GM12878 (cell line): ENCODE data around the gene MEG3. TPM values are rescaled to one million over a fixed set of nuclear protein-coding genes. Genes with fewer than 3 reads are reported as not detected.

Experiments
- ATAC-seq: fragments of 200-7000 bp; cut with Tn5 transposase; 3 replicates; pipeline ENCODE4 v1.9.1; 2020; ENCODE audit warnings: mild to moderate bottlenecking, moderate library complexity
- BruUV-seq: library from RNA; stranded (reverse); fragments of 400-500 nt; replicated peaks from 2 replicates; lab custom pipeline; 2021; lab: Mats Ljungman, UMichigan
- CTCF ChIA-PET: fragments of 300-600 bp; sonication (Branson Sonifier 250); formaldehyde crosslinking; extraction: SDS; loops from one replicate; lab custom pipeline; 2021; ENCODE audit warnings: inconsistent platforms; lab: Yijun Ruan, JAX
- POLR2A ChIA-PET: fragments of 350-600 bp; formaldehyde crosslinking; extraction: SDS; loops from one replicate; lab custom pipeline; 2021; ENCODE audit warnings: inconsistent platforms; lab: Charles Lee
- RAD21 ChIA-PET: fragments of 300-600 bp; sonication (Branson Sonifier 250); formaldehyde crosslinking; loops from one replicate; lab custom pipeline; 2023; ENCODE audit warnings: antibody characterized with exemption; ENCODE audit not compliant: unreplicated experiment; lab: Charles Lee
- SMC1A ChIA-PET: fragments of 300-600 bp; sonication (Branson Sonifier 250); formaldehyde crosslinking; loops from one replicate; lab custom pipeline; 2023; ENCODE audit not compliant: unreplicated experiment, uncharacterized antibody; lab: Charles Lee
- DNase-seq: peaks from one replicate; pipeline ENCODE4 v3.0.0-alpha.2; 2011; ENCODE audit warnings: low read depth, low spot score
- FAIRE-seq: peaks from 3 replicates; lab custom pipeline; 2011; peaks lifted over from hg19 to GRCh38; lab: Jason Lieb, UNC
- H2AFZ ChIP-seq: 2 replicates; pipeline ENCODE4 v1.6.0; 2011; ENCODE audit warnings: low read depth, low read length, control low read depth; ENCODE audit not compliant: control insufficient read depth
- H3K27ac ChIP-seq: 2 replicates; pipeline ENCODE4 v1.5.1; 2011; ENCODE audit warnings: control low read depth; ENCODE audit not compliant: control insufficient read depth, insufficient read depth
- H3K27me3 ChIP-seq, 2 experiments: replicated peaks in 1 of 2; 2 replicates each; pipeline versions ENCODE4 v1.6.0 to v1.6.1; 2011; ENCODE audit warnings: low read length in 1 of 2; ENCODE audit not compliant: control insufficient read depth in 2 of 2, insufficient read depth in 2 of 2
- H3K36me3 ChIP-seq, 2 experiments: 2 replicates each; pipeline ENCODE4 v1.5.1; 2011; ENCODE audit warnings: low read length in 1 of 2; ENCODE audit not compliant: control insufficient read depth in 2 of 2, insufficient read depth in 2 of 2
- H3K4me1 ChIP-seq: 2 replicates; pipeline ENCODE4 v1.6.1; 2011; ENCODE audit warnings: mild to moderate bottlenecking, low read length, moderate library complexity, mixed read lengths; ENCODE audit not compliant: control insufficient read depth, insufficient read depth
- H3K4me2 ChIP-seq: 2 replicates; pipeline ENCODE4 v1.6.0; 2011; ENCODE audit warnings: control low read depth; ENCODE audit not compliant: control insufficient read depth, insufficient read depth
- H3K4me3 ChIP-seq: fragments of 200-600 bp; sonication (generic); 2 replicates; pipeline ENCODE4 v1.5.1; 2016
- H3K79me2 ChIP-seq: 2 replicates; pipeline ENCODE4 v1.6.0; 2011; ENCODE audit warnings: low read length; ENCODE audit not compliant: control insufficient read depth, insufficient read depth
- H3K9ac ChIP-seq: 2 replicates; pipeline ENCODE4 v1.8.0; 2011; ENCODE audit warnings: low read length, control low read depth, mixed read lengths; ENCODE audit not compliant: control insufficient read depth, insufficient read depth
- H3K9me3 ChIP-seq: replicated peaks from 3 replicates; pipeline ENCODE4 v1.5.1; 2011; ENCODE audit warnings: mild to moderate bottlenecking, low read length; ENCODE audit not compliant: control insufficient read depth, insufficient read depth
- H4K20me1 ChIP-seq: 2 replicates; pipeline ENCODE4 v1.6.0; 2011; ENCODE audit not compliant: control insufficient read depth, insufficient read depth
- CHD4 ChIP-seq: fragments of 200-600 bp; sonication (generic); IDR thresholded peaks from 2 replicates; pipeline ENCODE4 v1.6.1; 2016; ENCODE audit warnings: mild to moderate bottlenecking
- DPF2 ChIP-seq: fragments of 450-650 bp; IDR thresholded peaks from 2 replicates; pipeline ENCODE4 v1.6.1; 2017; ENCODE audit warnings: mild to moderate bottlenecking
- EGR1 ChIP-seq, 2 experiments: IDR thresholded peaks; 1 replicate in 1 of 2; 2 replicates in 1 of 2; pipeline ENCODE4 v1.6.1; 2011 to 2012; ENCODE audit warnings: low read depth in 2 of 2, low read length in 2 of 2, borderline replicate concordance in 1 of 2, mild to moderate bottlenecking in 1 of 2, moderate library complexity in 1 of 2
- HDAC6 ChIP-seq: fragments of 200-600 bp; sonication (generic); IDR thresholded peaks from one replicate; pipeline ENCODE4 v1.8.0; 2017; ENCODE audit warnings: antibody characterized with exemption; ENCODE audit not compliant: unreplicated experiment
- RBBP5 ChIP-seq: fragments of 200-600 bp; sonication (generic); conservative IDR thresholded peaks from 2 replicates; pipeline ENCODE4 v1.6.1; 2016
- SIN3A ChIP-seq: IDR thresholded peaks from 2 replicates; pipeline ENCODE4 v1.6.1; 2012; ENCODE audit warnings: low read depth, low read length, improper control_type of control experiment
- SIX5 ChIP-seq: IDR thresholded peaks from 2 replicates; pipeline ENCODE4 v1.6.1; 2011; ENCODE audit warnings: mild to moderate bottlenecking, low read depth, low read length, moderate library complexity; ENCODE audit not compliant: severe bottlenecking
- STAT3 ChIP-seq: IDR thresholded peaks from 2 replicates; pipeline ENCODE4 v1.6.1; 2011; ENCODE audit warnings: low read depth, low read length, improper control_type of control experiment
- TCF3 ChIP-seq: IDR thresholded peaks from 2 replicates; pipeline ENCODE4 v1.6.1; 2012; ENCODE audit warnings: low read depth, mild to moderate bottlenecking, low read length, borderline replicate concordance; ENCODE audit not compliant: insufficient read depth
- WGBS: methylation state at CpG from one replicate; pipeline ENCODE4 v1.1.6; 2016; ENCODE audit warnings: low lambda C conversion rate; ENCODE audit not compliant: insufficient replicate concordance, insufficient coverage; ENCODE audit errors: missing lambda C conversion rate; 5-methylcytosine and 5-hydroxymethylcytosine counted together
- in situ Hi-C: fragments of 300-500 bp; cut with MboI; formaldehyde crosslinking; loops from 9 replicates; pipeline ENCODE4 v1.14.3; 2018; ENCODE audit warnings: mixed read lengths
- intact Hi-C: fragments of 100-400 bp; cut with micrococcal nuclease; formaldehyde crosslinking; loops from one replicate; pipeline ENCODE4 v1.14.2; 2022; ENCODE audit not compliant: unreplicated experiment
- polyA plus RNA-seq, 11 experiments: library from polyadenylated mRNA; depleted of rRNA in 4 of 11; unstranded in 6 of 11; stranded (reverse) in 5 of 11; fragments of >200 nt; fragmentation: Nextera tagmentation in 4 of 11; fragmentation: Illumina TruSeq in 1 of 11; extraction: Ambion mirVana in 4 of 11; extraction: Trizol in 1 of 11; gene quantifications; 1 replicate in 1 of 11; 2 replicates in 10 of 11; pipeline versions ENCODE4 v1.2.1 to v1.2.3, GENCODE V29; 2011 to 2016; ENCODE audit warnings: inconsistent platforms in 2 of 11, missing spikeins in 2 of 11, low read depth in 1 of 11
- total RNA-seq, 4 experiments: library from RNA; depleted of rRNA in 3 of 4; stranded (reverse); fragments of >200 nt in 3 of 4; fragmentation: Illumina TruSeq in 1 of 4; extraction: Trizol in 1 of 4; gene quantifications; 2 replicates each; pipeline versions ENCODE4 v1.2.1 to v1.2.3, GENCODE V29; 2013 to 2021

Gene MEG3
- total and polyA plus RNA-seq, 10 of the 15 experiments (the other 5 are each of a cell fraction or from before 2014, with no cell fraction given) = 0.03 to 2.9 (median 0.95) TPM; not detected in 7

GRCh38 chr14:100854435-100854834, 28.5 kb downstream of the MEG3 start:
- H3K4me2 ChIP-seq = no peak overlapping the region
- CTCF ChIA-PET = no interaction called here
- no peaks in the 10 kb centered on the region for H3K36me3 ChIP-seq
- H3K27ac ChIP-seq = no peak overlapping the region
- no peaks in the 10 kb centered on the region for H3K4me1 ChIP-seq
- in situ Hi-C loops = loop anchor here (5.0 kb wide), 1 partner anchor 778 kb away; no protein-coding TSS in a partner anchor
- no peaks in the 10 kb centered on the region for H3K27me3 ChIP-seq
- H3K79me2 ChIP-seq = no peaks in the 10 kb centered on the region
- WGBS = 60% methylated on average over 5 of the region's 5 CpGs
- BruUV-seq = no TSS peak
- H4K20me1 ChIP-seq = no peaks in the 10 kb centered on the region
- SMC1A ChIA-PET = no interaction called here
- RAD21 ChIA-PET = no interaction called here
- POLR2A ChIA-PET = no interaction called here
- no peak overlapping the region for H2AFZ ChIP-seq
- no peak for ATAC-seq
- no peaks in the 10 kb centered on the region for H3K9me3 ChIP-seq
- no peak overlapping the region for H3K9ac ChIP-seq
- no peak for FAIRE-seq
- TF ChIP-seq EGR1 (IDR thresholded peaks at IDR 0.05; ENCODE audit: borderline replicate concordance in 1 of 2, low read depth in 2 of 2, low read length in 2 of 2) (no peak), TCF3 (no peak), HDAC6 (no peak), DPF2 (no peak), SIX5 (no peak), SIN3A (no peak), RBBP5 (no peak), STAT3 (no peak), CHD4 (no peak)
- intact Hi-C loops = loop anchor here (10.0 kb wide), 1 partner anchor 380 kb away; no protein-coding TSS in a partner anchor
- no peak overlapping the region for H3K4me3 ChIP-seq
- DNase-seq = no peak
